ENCODE measurements around the gene KCNQ1. TPM values are rescaled to one million over a fixed set of nuclear protein-coding genes. Genes with fewer than 3 reads are reported as not detected.

The KCNQ1 gene
- total and polyA plus RNA-seq, 2 of the 13 experiments (the other 11 are each of a cell fraction or from before 2014, with no cell fraction given), result 0.02 to 0.08 TPM

DNA sequence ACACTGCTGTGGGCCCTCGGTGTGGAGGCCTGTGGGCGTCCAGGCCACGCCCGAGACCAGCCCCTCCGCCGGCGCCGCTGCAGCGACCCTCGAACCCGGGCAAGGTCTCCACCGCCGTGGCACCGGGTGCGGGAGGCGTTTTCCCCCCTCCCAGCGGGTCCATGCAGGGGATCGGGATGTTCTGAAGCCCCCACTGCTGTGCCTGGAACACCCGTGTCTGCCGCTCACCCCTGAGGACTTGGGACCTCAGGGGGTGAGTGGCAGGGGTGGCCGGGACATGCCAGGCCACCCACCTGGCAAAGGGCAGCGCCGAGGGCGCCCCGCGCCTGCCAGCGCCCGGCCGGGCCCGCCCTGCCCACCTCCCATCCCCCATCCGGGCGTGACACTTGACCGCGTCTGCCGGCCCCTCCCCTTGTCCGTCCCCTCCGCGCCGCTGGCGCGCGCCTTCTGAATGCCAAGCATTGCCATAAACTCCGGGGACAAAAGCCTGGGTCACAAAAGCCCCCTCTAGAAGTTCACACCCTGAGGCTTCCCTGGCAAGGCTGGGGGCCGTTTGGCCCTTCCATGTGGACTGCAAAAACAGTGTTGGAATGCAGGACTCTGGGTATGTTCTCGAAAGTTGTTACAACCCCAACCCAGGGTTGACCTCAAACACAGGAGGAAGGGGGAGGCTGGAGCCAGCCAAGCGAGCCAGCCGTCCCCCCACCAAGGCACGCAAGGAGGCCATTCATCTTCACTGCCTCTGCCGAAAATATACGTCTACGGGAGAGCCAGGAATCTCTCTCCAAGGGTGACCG lies 255.8 kb downstream of the KCNQ1 start (continued):
- TF ChIP-seq CHD4 (IDR thresholded peaks at IDR 0.05; ENCODE audit: borderline replicate concordance, low read length) (peak; percentile 82; the same call in 1 of the 2 replicates), ZNF7 (CRISPR knock-in tag; IDR thresholded peaks at IDR 0.05) (no peak), ZNF619 (CRISPR knock-in tag; IDR thresholded peaks at IDR 0.05) (0 out of 2 replicates have a peak, but pooled peaks have one; percentile 24), DPF2 (CRISPR knock-in tag; IDR thresholded peaks at IDR 0.05; ENCODE audit: borderline replicate concordance, low read depth) (peak; percentile 32; the same call in 1 of the 2 replicates), ZNF660 (CRISPR knock-in tag; IDR thresholded peaks at IDR 0.05; ENCODE audit: borderline replicate concordance, low read depth) (0 out of 2 replicates have a peak, but pooled peaks have one; percentile 9), ZNF235 (CRISPR knock-in tag; IDR thresholded peaks at IDR 0.05; ENCODE audit: borderline replicate concordance) (peak; percentile 51), MAF1 (CRISPR knock-in tag; IDR thresholded peaks at IDR 0.05; ENCODE audit: borderline replicate concordance) (0 out of 2 replicates have a peak, but pooled peaks have one; percentile 0), MTA1 (CRISPR knock-in tag; IDR thresholded peaks at IDR 0.05; ENCODE audit: borderline replicate concordance) (no peak; the same call in 1 of the 2 replicates), PCBP1 (IDR thresholded peaks at IDR 0.05; ENCODE audit: borderline replicate concordance, low read depth, low read length) (0 out of 2 replicates have a peak, but pooled peaks have one; percentile 19), SMC3 (IDR thresholded peaks at IDR 0.05; ENCODE audit: low read length) (no peak), CHD2 (IDR thresholded peaks at IDR 0.05; ENCODE audit: low read depth, low read length) (peak; percentile 61; the same call in 1 of the 2 replicates), HNF4G (IDR thresholded peaks at IDR 0.05; ENCODE audit: borderline replicate concordance, low read depth, low read length) (peak; percentile 18; the same call in 1 of the 2 replicates), HNF4G (CRISPR knock-in tag; IDR thresholded peaks at IDR 0.05; ENCODE audit: borderline replicate concordance, low read depth) (0 out of 2 replicates have a peak, but pooled peaks have one; percentile 17), ZFP36L2 (CRISPR knock-in tag; IDR thresholded peaks at IDR 0.05) (0 out of 2 replicates have a peak, but pooled peaks have one; percentile 57), ZNF644 (CRISPR knock-in tag; IDR thresholded peaks at IDR 0.05; ENCODE audit: low read depth) (no peak), STAG1 (CRISPR knock-in tag; IDR thresholded peaks at IDR 0.05) (no peak), KLF12 (CRISPR knock-in tag; IDR thresholded peaks at IDR 0.05; ENCODE audit: borderline replicate concordance) (no peak), MED8 (CRISPR knock-in tag; IDR thresholded peaks at IDR 0.05; ENCODE audit: insufficient replicate concordance) (peak; percentile 72), SMAD9 (CRISPR knock-in tag; IDR thresholded peaks at IDR 0.05) (no peak), ZFP90 (CRISPR knock-in tag; IDR thresholded peaks at IDR 0.05; ENCODE audit: borderline replicate concordance) (no peak), ZNF615 (CRISPR knock-in tag; IDR thresholded peaks at IDR 0.05; ENCODE audit: borderline replicate concordance) (no peak)
- TF ChIP-seq, protein P1, sequence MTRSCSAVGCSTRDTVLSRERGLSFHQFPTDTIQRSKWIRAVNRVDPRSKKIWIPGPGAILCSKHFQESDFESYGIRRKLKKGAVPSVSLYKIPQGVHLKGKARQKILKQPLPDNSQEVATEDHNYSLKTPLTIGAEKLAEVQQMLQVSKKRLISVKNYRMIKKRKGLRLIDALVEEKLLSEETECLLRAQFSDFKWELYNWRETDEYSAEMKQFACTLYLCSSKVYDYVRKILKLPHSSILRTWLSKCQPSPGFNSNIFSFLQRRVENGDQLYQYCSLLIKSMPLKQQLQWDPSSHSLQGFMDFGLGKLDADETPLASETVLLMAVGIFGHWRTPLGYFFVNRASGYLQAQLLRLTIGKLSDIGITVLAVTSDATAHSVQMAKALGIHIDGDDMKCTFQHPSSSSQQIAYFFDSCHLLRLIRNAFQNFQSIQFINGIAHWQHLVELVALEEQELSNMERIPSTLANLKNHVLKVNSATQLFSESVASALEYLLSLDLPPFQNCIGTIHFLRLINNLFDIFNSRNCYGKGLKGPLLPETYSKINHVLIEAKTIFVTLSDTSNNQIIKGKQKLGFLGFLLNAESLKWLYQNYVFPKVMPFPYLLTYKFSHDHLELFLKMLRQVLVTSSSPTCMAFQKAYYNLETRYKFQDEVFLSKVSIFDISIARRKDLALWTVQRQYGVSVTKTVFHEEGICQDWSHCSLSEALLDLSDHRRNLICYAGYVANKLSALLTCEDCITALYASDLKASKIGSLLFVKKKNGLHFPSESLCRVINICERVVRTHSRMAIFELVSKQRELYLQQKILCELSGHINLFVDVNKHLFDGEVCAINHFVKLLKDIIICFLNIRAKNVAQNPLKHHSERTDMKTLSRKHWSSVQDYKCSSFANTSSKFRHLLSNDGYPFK (CRISPR knock-in tag; IDR thresholded peaks at IDR 0.05; ENCODE audit: borderline replicate concordance), result peak; percentile 38; the same call in 1 of the 2 replicates
- TF ChIP-seq, protein P2, sequence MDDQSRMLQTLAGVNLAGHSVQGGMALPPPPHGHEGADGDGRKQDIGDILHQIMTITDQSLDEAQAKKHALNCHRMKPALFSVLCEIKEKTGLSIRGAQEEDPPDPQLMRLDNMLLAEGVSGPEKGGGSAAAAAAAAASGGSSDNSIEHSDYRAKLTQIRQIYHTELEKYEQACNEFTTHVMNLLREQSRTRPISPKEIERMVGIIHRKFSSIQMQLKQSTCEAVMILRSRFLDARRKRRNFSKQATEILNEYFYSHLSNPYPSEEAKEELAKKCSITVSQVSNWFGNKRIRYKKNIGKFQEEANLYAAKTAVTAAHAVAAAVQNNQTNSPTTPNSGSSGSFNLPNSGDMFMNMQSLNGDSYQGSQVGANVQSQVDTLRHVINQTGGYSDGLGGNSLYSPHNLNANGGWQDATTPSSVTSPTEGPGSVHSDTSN (CRISPR knock-in tag; IDR thresholded peaks at IDR 0.05; ENCODE audit: borderline replicate concordance), result no peak
- TF ChIP-seq, protein P3, sequence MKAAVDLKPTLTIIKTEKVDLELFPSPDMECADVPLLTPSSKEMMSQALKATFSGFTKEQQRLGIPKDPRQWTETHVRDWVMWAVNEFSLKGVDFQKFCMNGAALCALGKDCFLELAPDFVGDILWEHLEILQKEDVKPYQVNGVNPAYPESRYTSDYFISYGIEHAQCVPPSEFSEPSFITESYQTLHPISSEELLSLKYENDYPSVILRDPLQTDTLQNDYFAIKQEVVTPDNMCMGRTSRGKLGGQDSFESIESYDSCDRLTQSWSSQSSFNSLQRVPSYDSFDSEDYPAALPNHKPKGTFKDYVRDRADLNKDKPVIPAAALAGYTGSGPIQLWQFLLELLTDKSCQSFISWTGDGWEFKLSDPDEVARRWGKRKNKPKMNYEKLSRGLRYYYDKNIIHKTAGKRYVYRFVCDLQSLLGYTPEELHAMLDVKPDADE (CRISPR knock-in tag; IDR thresholded peaks at IDR 0.05), result peak; percentile 23; the same call in 1 of the 2 replicates

All from HepG2 (cell line).